Urothelium cell line (cell line): Measurements from ENCODE around the gene PTPRT.

Experiments used
- DNase-seq: peaks from one replicate; pipeline ENCODE4 v3.0.0; 2011; ENCODE audit warnings: low spot score, mixed read lengths
- FAIRE-seq: peaks from 2 replicates; lab custom pipeline; 2011; peaks lifted over from hg19 to GRCh38; lab: Jason Lieb, UNC

The PTPRT gene

DNA sequence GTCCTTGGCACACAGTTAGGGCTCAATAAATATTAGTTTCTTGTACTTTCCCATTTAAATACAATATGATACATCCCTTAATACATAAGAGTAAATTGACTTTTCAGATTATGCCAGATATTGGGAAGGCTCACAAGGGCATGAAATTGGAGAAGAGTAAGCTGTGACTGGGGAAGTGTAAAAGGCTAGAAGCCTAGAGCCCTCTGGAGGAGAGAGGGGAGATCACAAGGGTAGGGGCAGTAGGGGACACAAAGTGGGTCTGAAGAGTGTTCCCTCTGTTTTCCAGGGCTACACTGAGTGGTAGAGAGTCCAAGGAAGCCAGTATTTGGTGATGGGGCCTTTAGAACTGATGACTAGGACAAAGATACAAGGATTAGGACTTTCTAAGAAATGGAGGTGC lies 1008.6 kb downstream of the PTPRT start:
- DNase-seq (no peak), FAIRE-seq (no peak)

GRCh38 chr20:42179768-42180167 lies 1009.9 kb downstream of the PTPRT start:
- peak; percentile 36 for DNase-seq
- no peak for FAIRE-seq

GRCh38 chr20:42173440-42173839 lies 1016.3 kb downstream of the PTPRT start:
- no peak for FAIRE-seq
- no peak for DNase-seq

DNA sequence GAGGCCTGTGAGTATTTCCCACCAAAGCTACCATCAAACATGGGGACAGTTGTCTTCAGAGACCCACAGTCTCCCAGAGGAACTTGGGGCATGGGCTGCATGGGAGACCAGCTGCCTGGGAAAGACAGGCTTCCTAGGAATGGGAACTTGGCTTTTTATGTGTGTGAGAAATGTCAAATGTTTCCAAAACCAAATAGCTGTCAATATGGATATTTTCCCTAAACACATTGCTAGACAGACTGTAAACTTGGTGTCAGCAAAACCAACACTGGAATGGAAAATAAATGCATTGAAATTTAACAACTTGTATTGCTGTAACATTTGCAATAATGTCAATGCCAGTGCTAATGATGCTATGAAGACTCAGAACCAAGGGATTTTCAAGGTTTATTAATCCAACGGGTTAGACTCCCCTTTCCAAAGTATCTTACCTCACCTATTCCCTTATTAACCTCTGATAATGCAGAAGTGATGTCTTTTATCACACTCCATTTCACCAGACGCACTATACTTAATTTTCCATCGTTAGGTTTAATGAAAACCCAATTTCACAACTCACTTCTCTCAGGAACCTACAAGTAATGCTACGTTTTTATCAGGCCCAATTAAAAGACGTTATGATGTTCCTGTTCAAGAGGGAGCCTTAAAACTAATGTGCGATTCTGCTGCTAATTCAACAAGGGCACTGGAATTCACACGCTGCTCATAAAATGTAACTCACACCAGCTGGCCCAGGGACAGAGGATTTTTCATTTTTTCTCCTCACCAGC lies 1025.4 kb downstream of the PTPRT start:
- FAIRE-seq (no peak), DNase-seq (no peak)

DNA sequence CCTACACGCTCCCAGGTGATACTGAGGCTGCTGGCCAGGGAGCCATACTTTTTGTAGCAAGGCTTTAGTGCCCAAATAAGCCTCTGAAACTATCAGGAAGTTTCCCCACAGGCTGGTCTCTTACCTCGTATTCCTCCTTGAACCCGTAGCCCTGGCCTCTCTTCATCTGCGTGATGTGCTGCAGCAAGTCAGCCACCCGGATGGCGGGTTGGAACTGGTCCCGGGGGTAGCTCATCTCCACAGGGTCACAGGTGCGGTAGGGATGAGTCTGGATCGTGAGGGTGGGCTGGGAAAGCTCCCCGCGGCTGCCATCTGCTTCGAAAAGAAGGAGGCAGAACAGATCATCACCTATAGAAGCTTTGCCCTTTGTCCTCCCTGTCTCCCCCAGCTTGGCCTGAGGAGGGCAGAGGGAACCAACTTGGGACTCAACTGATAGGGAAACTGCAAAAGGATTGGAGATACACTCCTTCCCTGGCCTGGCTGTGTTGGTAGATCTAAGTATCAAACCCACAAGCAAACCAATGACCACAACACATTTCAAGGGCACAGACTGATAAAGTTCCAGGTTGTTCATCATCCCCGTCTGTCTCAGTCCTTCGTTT lies 1028.4 kb downstream of the PTPRT start:
- FAIRE-seq, result no peak

GRCh38 chr20:42159808-42160207 lies 1029.9 kb downstream of the PTPRT start:
- DNase-seq (no peak), FAIRE-seq (no peak)

More for the DNA sequence above, 1028.4 kb downstream of the PTPRT start:
- DNase-seq, result no peak

DNA sequence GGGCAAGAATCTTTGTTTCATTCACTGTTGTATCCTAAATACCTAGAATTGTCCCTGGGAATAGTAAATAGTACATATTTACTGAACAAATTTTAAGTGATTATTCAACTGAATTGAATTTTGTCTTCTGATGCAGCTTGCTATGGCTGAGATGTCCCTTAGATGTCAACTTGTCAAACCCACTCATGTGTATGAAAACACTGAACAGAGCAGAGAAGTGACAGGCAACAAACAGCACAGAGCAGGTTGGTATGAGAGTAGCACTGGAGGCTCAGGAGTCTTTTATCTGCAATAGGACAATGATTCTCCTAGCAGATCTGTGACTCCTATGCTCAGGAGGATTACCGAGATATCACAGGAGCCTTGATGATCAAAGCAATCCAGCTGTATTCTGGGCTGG lies 1031.4 kb downstream of the PTPRT start:
- FAIRE-seq, result no peak
- DNase-seq, result no peak

GRCh38 chr20:42155586-42155985 lies 1034.1 kb downstream of the PTPRT start:
- no peak for FAIRE-seq
- no peak for DNase-seq

- no peak for FAIRE-seq
- DNase-seq, result no peak
These were observed 1037.1 kb downstream of the PTPRT start for GRCh38 chr20:42152575-42152974.

- no peak for FAIRE-seq
These were observed 1039.5 kb downstream of the PTPRT start for GRCh38 chr20:42150230-42150629.

GRCh38 chr20:42138729-42139128 lies 1051.0 kb downstream of the PTPRT start:
- FAIRE-seq (no peak), DNase-seq (no peak)

More at GRCh38 chr20:42150230-42150629, 1039.5 kb downstream of the PTPRT start:
- DNase-seq, result no peak

DNA sequence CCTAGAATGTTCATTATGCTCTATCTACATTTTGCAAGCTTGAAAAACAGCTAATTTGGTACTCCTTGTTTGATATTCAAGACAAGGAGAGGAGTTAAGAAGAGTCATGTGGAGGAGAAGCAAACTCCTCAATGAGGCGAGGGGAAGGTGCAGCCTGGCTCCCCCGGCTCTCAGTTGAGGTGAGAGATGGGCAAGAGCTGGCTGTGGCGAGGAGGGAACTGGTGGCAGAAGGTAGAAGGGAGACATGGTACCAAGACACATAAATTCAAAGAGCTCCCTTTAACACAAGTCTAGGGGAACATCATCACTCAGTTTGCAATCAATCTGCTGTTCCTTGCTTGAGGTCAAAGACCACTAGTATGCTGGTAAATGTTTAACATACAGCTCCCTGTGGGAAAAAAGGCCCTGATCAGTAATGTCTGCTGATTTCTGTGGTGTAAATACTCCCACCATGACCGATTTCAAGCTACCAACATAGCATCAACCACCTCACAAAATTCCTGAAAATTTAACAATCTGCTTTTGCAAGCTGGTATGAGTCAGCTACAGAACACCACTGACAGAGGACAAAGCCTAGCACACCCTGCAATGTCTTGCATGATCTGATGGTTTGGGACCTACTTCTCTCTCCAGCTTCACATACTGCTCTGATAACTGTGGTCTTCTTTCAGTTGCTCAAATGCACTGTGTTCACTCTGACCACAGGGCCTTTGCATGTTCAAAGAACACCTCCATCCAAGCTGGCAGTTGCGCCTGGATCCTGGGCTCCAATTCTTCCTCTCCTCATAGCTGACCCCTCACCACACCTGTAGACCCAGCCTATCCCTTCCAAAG lies 1055.2 kb downstream of the PTPRT start:
- DNase-seq (no peak), FAIRE-seq (no peak)

- DNase-seq, result no peak
- FAIRE-seq, result no peak
These were observed 1058.7 kb downstream of the PTPRT start for GRCh38 chr20:42130810-42131596.

- DNase-seq, result no peak
- FAIRE-seq, result no peak
These were observed 1064.3 kb downstream of the PTPRT start for GRCh38 chr20:42125426-42125825.

DNA sequence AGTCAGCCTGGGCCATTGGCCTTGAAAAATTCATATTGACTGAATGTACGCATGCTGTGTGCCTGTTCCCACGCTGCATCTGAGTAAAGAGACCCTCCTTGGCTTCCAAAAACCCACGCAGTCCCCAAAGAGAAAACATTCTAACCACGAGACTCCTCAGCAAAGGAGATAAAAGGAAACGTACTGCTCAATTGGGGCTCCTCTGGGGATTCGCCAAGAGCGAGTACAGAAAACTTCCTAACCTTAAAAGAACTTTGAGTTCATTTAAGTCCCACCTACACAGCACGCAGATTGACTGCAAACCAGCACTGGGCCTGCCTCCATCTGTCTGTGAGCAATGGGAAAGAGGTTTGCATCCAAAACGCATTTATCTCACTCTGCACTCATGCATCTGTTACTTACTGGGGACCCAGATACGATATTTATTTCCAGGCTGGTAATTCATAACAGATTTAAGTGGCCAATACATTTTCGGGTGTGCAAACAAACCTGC lies 1065.7 kb downstream of the PTPRT start:
- DNase-seq (no peak), FAIRE-seq (no peak)

DNA sequence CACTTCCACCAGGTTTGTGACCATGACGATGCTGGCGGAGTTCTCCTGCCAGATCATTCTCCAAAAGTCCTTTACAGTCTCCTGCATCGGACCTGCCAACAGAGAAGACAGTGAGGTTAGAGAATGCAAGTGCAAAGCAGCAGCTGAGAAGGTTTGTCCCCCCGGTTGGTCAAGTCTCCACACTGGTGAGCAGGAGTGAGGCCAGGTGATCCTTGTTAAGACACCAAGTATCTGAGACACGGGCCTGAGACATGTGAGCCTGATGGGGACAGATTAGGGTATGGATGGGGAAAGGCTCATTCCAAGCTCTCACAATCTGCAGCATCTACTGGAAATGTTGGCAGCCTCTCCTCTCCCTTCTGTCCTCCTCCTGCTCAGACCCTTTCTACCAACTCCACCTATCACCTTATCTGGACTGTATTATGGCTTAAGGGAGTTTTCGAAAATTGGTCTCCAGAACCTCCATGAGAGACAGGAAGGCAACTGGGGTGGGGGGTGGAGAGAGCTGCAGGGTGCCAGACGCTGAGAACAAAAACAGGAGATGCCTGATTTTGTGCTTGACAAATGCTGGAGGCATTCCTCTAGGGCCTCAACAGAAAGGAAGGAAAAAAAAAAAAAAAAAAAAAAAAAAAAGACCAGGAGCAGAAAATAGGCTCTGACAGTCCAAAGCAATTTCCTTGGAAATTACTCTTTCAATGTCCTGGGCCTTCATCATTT lies 1071.1 kb downstream of the PTPRT start:
- no peak for DNase-seq
- FAIRE-seq, result no peak

- DNase-seq (no peak), FAIRE-seq (no peak)
These were observed 1071.7 kb downstream of the PTPRT start for GRCh38 chr20:42118001-42118400.

GRCh38 chr20:42113236-42113635 lies 1076.5 kb downstream of the PTPRT start:
- DNase-seq (no peak), FAIRE-seq (no peak)

DNA sequence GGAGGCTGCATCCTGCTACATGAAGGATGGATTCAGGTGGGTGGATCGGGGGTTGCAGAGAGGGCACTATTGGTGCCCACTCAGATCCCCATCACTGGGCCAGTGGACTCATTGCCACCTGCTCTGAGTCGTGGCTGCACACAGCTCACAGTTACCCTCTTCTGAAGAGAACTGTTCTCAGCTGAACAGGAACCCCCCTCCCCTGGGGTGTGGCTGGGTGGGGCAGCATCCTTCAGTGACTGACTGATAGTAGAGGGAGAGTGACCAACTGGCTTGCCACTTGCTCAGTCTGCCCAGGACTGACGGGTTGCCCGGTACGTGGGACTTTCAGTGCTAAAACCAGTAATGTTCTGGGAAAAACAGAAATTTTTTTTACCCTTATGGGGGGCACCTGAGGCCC lies 1077.5 kb downstream of the PTPRT start:
- FAIRE-seq (no peak), DNase-seq (no peak)

DNA sequence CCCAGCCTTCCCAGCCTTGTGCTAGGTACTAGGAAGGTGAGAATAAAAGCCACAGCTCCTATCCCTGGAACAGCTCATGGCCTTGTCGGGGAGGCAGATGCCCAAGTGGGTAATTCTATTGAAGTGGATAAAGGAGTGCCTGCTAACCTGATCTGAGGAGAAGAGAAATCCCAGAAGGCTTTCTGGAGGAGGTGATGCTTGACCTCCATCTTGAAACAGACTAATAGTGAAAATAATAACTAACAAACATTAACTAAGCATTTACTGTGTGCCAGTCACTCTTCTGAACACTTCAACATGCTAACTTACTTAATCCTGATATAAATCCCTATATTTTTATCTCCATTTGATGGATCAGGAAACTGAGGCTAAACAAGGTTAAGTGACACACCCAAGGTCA lies 1078.4 kb downstream of the PTPRT start:
- DNase-seq (no peak), FAIRE-seq (no peak)
